ENCODE measurements around the gene PSPN.

PSPN gene

DNA sequence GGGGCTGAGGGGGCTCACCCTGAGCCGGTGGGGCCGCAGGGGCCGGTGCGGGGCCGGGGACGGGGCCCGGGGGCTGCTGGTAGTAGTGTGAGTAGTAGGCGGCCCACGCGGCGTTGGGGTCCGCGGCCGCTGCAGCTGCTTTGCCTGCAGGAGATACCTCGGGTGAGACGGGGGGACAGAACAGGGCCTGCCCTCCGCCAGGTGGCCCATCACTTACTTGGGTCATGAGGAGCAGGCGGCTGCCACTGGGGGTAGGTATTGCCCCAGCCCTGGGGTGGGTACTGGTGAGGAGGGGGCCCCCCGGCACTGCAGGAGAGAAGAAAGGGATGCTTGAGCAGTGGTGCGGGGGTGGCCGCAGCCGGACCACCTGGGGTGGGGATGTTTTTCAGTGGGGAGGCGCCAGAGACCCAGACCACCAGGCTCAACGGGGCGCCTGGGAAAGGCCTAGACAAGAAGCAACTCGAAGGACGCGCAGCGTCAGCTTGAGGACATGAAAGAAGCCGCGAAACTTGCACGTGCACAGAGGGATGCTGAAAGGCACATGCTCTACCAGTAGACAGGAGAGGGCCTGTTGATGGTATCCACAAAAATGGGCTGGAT is 40.0 kb upstream of the PSPN start:
- H3K4me1 ChIP-seq (ENCODE audit: control insufficient read depth, insufficient read depth, low read length) = peaks cover 11% of the 10 kb centered on the region

DNA sequence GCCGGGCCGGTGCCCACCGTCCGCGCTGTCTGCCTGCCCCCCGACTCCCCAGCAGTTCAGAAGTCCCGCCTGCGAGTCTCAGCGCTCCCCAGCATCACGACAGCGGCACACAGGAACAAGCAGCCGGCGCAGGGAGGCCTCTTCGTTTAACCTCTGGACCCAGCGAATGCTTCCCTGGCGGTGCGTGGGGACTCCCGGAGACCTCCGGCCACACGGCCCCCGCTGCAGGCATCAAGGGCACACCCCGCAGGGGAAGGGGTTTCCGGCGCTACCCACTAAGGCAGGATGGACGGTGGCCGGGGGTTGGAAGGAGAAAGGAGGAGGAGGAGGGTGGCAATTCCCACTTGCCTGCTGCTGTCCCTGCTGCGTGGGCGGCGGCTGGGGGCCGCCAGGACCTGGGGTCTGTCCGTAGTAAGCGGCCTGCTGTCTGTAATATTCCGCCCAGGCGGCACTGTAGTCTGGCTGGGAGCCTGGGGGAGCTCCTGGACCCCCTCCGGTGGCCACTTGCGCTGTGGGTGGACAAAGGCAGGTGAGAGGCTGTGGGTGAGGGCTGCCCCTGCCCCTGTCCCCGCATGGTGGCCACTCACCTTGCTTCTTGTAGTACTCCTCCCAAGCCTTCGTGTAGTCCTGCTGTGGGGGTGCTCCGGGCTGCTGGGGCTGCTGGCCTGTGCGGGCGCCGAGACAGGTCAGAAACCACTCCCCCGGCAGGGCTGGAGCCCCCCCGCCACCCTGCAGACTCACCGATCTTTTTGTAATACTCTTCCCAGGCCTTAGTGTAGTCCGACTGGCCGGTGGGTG is 39.3 kb upstream of the PSPN start:
- Histone ChIP-seq H3K27me3 (ENCODE audit: control insufficient read depth in 1 of 2, insufficient read depth in 2 of 2, low read length in 2 of 2) (no peaks in the 10 kb centered on the region), H3K9ac (ENCODE audit: low read length in 2 of 2) (no peak overlapping the region), H3K4me1 (ENCODE audit: control insufficient read depth, insufficient read depth, low read length) (peaks cover 11% of the 10 kb centered on the region), H3K9me3 (ENCODE audit: control insufficient read depth in 2 of 2, low read length in 2 of 2) (no peaks in the 10 kb centered on the region), H3K27ac (ENCODE audit: low read length) (no peak overlapping the region), H3K4me3 (ENCODE audit: low read length in 2 of 2) (no peak overlapping the region), H3K36me3 (ENCODE audit: control insufficient read depth in 2 of 2, insufficient read depth in 2 of 2, low read length in 2 of 2) (peaks cover 49 to 52% of the 10 kb centered on the region in 2 donors)

More for the DNA sequence above, 40.0 kb upstream of the PSPN start:
- Histone ChIP-seq H3K9me3 (ENCODE audit: control insufficient read depth in 2 of 2, low read length in 2 of 2) (no peaks in the 10 kb centered on the region), H3K4me3 (ENCODE audit: low read length in 2 of 2) (no peak overlapping the region), H3K27me3 (ENCODE audit: control insufficient read depth in 1 of 2, insufficient read depth in 2 of 2, low read length in 2 of 2) (no peaks in the 10 kb centered on the region), H3K9ac (ENCODE audit: low read length in 2 of 2) (no peak overlapping the region), H3K27ac (ENCODE audit: low read length) (no peak overlapping the region), H3K36me3 (ENCODE audit: control insufficient read depth in 2 of 2, insufficient read depth in 2 of 2, low read length in 2 of 2) (peaks cover 54 to 55% of the 10 kb centered on the region in 2 donors)

DNA sequence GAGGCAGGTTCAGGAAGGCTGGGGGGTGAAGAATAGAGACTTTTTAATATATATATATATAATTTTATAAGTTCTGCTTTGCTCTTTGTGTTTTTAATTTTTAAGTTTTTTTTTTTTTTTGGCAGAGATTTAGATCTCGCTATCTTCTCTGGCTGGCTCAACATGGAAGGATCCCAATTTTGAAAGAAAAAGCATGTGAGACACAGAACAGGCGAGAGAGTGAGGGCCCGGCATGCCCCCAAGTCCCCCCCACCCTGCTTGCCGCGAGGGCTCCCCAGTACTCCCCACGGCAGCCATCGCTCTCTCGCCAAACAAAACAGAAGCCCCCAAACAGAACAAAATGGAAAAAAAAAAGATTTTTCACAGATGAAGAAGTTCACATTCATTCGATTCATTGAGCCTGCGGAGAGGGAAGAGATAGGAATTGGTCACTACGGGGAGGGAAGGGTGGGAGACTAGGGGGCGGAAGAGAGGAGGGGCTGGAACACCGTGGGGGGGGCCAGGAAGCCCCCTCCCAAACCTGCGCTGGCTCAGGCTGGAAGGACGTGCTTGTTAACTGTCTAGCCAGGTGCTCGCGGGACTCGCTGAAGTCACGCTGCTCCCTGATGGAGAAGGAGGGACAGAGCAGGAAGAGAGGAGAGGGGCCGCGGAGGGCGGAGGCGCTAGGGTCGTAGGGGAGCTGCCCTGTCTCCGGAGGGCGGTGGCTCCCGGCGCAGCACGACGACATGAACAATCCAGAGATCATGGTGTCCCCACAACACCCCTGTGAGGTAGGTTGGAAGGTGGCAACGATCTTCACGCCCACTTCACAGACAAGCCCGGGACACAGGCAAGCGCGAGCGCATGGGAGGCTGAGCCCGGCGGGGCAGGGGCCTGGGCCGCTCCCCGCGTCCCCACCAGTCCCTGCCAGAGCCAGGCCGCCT is 38.2 kb upstream of the PSPN start:
- Histone ChIP-seq H3K27me3 (ENCODE audit: control insufficient read depth in 1 of 2, insufficient read depth in 2 of 2, low read length in 2 of 2) (no peaks in the 10 kb centered on the region), H3K9ac (ENCODE audit: low read length in 2 of 2) (no peak overlapping the region), H3K36me3 (ENCODE audit: control insufficient read depth in 2 of 2, insufficient read depth in 2 of 2, low read length in 2 of 2) (peaks cover 39 to 43% of the 10 kb centered on the region in 2 donors), H3K4me1 (ENCODE audit: control insufficient read depth, insufficient read depth, low read length) (peaks cover 7% of the 10 kb centered on the region), H3K27ac (ENCODE audit: low read length) (no peak overlapping the region), H3K9me3 (ENCODE audit: control insufficient read depth in 2 of 2, low read length in 2 of 2) (no peaks in the 10 kb centered on the region), H3K4me3 (ENCODE audit: low read length in 2 of 2) (no peak overlapping the region)

DNA sequence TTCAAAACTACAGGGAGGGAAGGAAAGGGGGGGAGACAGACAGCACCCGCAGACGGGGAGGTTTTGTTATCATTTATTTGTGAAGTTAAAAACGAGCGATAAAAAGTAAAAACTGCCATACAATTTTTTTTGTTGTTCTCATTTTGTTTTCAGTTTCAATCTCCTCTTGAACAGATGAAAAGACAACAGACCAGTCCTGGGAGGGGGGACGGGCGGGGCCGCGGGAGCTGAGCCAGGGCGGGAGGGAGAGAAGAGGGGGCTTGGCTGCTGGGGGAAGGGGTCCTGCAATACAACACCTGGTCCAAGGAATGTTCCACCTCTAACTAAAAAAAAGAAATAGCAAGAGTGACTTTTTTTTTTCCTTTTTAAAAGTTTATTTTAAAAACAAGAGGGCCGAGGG is 37.6 kb upstream of the PSPN start:
- H3K27ac ChIP-seq (ENCODE audit: low read length) = no peak overlapping the region
- H3K36me3 ChIP-seq (ENCODE audit: control insufficient read depth in 2 of 2, insufficient read depth in 2 of 2, low read length in 2 of 2) = peaks cover 32 to 36% of the 10 kb centered on the region in 2 donors
- H3K27me3 ChIP-seq (ENCODE audit: control insufficient read depth in 1 of 2, insufficient read depth in 2 of 2, low read length in 2 of 2) = no peaks in the 10 kb centered on the region

DNA sequence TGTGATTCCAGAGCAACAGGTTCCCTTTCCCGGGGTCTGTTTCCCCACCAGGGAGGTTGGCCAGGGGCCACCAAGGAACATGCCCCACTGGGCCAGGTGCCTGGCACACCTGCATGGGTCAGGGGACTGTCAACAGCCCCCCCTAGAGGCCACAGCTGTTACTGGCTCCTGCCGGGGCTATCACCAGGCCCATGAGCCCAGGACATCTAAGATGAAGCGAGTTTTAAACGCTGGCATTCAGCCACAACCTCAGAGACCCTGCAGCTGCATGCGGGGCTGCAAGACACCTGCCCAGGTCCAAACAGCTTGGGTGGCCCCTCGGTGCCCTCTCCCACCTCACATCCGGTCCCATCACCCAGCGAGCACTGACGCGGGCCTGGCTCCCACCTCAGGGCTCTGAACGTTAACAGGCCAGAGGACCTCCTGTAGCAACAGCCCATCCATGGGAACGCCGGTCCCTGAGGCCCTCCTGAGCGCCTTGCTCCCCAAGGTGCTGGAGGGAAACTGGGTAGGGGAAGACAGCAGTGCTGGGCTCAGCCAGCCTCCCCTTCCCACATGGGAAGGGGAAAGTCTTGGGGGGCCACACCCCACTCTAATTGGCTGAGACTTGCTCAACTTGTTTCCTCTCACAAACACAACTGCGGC is 36.8 kb upstream of the PSPN start:
- Histone ChIP-seq H3K27ac (ENCODE audit: low read length) (peak overlapping the region; percentile 18), H3K4me1 (ENCODE audit: control insufficient read depth, insufficient read depth, low read length) (peaks cover 7% of the 10 kb centered on the region), H3K27me3 (ENCODE audit: control insufficient read depth in 1 of 2, insufficient read depth in 2 of 2, low read length in 2 of 2) (no peaks in the 10 kb centered on the region), H3K36me3 (ENCODE audit: control insufficient read depth in 2 of 2, insufficient read depth in 2 of 2, low read length in 2 of 2) (peaks cover 25 to 29% of the 10 kb centered on the region in 2 donors), H3K9ac (ENCODE audit: low read length in 2 of 2) (no peak overlapping the region), H3K4me3 (ENCODE audit: low read length in 2 of 2) (no peak overlapping the region), H3K9me3 (ENCODE audit: control insufficient read depth in 2 of 2, low read length in 2 of 2) (no peaks in the 10 kb centered on the region)

More for the DNA sequence above, 37.6 kb upstream of the PSPN start:
- Histone ChIP-seq H3K4me3 (ENCODE audit: low read length in 2 of 2) (no peak overlapping the region), H3K9ac (ENCODE audit: low read length in 2 of 2) (no peak overlapping the region), H3K9me3 (ENCODE audit: control insufficient read depth in 2 of 2, low read length in 2 of 2) (no peaks in the 10 kb centered on the region), H3K4me1 (ENCODE audit: control insufficient read depth, insufficient read depth, low read length) (peaks cover 7% of the 10 kb centered on the region)

DNA sequence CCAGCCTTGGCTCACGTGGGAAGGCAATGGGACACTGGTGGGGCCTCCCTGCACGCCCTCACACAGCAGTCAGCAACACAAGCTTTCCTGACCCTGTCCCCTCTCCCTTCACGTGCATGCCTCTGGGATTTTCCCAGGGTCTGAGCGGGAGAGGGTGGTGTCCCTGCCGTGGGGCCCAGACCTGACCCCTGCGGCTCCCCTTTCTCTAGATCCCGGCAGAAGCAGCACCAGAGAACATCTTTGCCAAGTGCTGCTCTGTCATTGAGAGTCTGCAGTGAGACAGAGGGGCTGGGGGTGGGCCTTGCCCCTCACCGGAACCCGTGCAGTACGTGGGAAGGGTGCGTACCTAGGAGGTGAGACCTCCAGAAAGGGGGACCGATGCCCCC is 36.3 kb upstream of the PSPN start:
- Histone ChIP-seq H3K27ac (ENCODE audit: low read length) (peak overlapping the region; percentile 18), H3K36me3 (ENCODE audit: control insufficient read depth in 2 of 2, insufficient read depth in 2 of 2, low read length in 2 of 2) (peaks cover 20 to 24% of the 10 kb centered on the region in 2 donors), H3K9ac (ENCODE audit: low read length in 2 of 2) (no peak overlapping the region), H3K27me3 (ENCODE audit: control insufficient read depth in 1 of 2, insufficient read depth in 2 of 2, low read length in 2 of 2) (no peaks in the 10 kb centered on the region), H3K4me1 (ENCODE audit: control insufficient read depth, insufficient read depth, low read length) (peaks cover 7% of the 10 kb centered on the region), H3K9me3 (ENCODE audit: control insufficient read depth in 2 of 2, low read length in 2 of 2) (no peaks in the 10 kb centered on the region), H3K4me3 (ENCODE audit: low read length in 2 of 2) (no peak overlapping the region)

DNA sequence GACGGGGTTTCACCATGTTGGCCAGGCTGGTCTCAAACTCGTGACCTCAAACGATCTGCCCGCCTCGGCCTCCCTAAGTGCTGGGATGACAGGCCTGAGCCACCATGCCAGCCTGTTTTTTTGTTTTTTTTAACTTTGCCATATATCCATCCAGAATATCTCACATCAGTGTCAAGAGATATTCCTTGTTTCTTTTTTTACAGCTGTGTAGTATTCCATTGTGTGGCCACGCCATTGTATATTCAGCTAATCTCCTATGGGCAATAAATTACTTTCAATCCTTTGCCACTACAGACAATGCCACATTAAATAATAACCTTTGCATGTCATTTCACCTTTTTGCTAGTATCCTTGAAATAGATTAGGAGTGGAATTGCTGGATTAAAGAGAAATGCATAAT is 33.6 kb upstream of the PSPN start:
- Histone ChIP-seq H3K9me3 (ENCODE audit: control insufficient read depth in 2 of 2, low read length in 2 of 2) (no peaks in the 10 kb centered on the region), H3K9ac (ENCODE audit: low read length in 2 of 2) (no peak overlapping the region), H3K36me3 (ENCODE audit: control insufficient read depth in 2 of 2, insufficient read depth in 2 of 2, low read length in 2 of 2) (peaks cover 0 to 3% of the 10 kb centered on the region in 2 donors), H3K4me1 (ENCODE audit: control insufficient read depth, insufficient read depth, low read length) (peaks cover 7% of the 10 kb centered on the region), H3K4me3 (ENCODE audit: low read length in 2 of 2) (no peak overlapping the region), H3K27ac (ENCODE audit: low read length) (no peak overlapping the region), H3K27me3 (ENCODE audit: control insufficient read depth in 1 of 2, insufficient read depth in 2 of 2, low read length in 2 of 2) (no peaks in the 10 kb centered on the region)

DNA sequence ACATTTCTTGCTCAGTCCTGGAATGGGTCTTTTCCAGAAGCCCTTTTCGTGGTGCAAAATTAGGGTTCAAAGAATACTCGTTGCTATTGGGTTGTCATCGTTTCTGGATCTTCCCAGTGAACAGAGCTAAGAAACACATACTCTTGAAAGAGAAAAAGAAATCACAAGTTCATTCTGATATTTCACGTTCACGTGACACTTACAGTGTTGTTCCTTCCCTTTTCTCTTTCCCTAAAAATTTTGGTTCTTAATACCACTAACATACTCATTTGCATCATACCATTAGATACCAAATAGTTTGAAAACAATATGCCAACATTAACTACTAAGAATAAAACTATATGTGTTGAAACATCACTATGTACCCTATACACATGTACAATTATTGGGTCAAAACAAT is 30.7 kb upstream of the PSPN start:
- no peak overlapping the region for H3K9ac ChIP-seq (ENCODE audit: low read length in 2 of 2)
- no peak overlapping the region for H3K27ac ChIP-seq (ENCODE audit: low read length)
- no peak overlapping the region for H3K4me3 ChIP-seq (ENCODE audit: low read length in 2 of 2)
- no peaks in the 10 kb centered on the region for H3K4me1 ChIP-seq (ENCODE audit: control insufficient read depth, insufficient read depth, low read length)
- no peaks in the 10 kb centered on the region for H3K9me3 ChIP-seq (ENCODE audit: control insufficient read depth in 2 of 2, low read length in 2 of 2)
- H3K27me3 ChIP-seq (ENCODE audit: control insufficient read depth in 1 of 2, insufficient read depth in 2 of 2, low read length in 2 of 2) = no peaks in the 10 kb centered on the region
- no peaks in the 10 kb centered on the region for H3K36me3 ChIP-seq (ENCODE audit: control insufficient read depth in 2 of 2, insufficient read depth in 2 of 2, low read length in 2 of 2)

DNA sequence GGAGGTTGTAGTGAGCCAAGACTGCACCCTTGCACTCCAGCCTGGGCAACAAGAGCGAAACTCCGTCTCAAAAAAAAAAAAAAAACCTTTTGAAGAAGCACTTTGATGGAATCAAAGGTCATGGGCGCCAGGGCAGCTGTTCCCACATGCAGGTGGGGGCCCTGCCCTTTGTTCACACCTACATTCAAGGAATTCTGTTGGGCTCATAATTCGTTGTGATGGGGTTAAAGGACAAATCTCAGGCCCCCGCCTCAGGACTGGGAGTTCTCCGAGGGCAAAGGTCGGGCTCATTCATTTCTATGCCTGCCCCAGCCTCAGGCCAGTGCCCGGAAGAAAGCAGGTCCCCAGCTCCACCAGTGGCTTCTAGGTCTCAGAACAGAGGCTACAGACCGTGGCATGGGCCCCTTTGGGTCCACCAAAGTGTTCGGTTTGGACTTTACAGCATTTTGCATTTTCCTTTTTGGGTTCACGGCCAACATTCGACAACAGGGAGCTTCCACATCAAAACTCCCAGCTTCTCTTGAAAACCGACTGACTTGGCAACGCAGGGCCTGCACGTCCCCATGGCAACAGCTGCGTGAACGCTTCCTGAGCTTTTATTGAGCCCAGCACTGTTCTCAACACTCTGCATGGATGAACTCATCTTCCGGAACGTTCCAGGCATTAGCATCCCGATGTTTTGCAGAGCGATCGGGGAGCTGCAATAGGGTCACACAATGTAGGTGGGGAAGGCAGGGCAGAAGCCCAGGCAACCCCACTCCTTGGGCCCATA is 27.3 kb upstream of the PSPN start:
- no peak overlapping the region for H3K27ac ChIP-seq (ENCODE audit: low read length)
- no peaks in the 10 kb centered on the region for H3K27me3 ChIP-seq (ENCODE audit: control insufficient read depth in 1 of 2, insufficient read depth in 2 of 2, low read length in 2 of 2)
- H3K9ac ChIP-seq (ENCODE audit: low read length in 2 of 2) = no peak overlapping the region
- no peaks in the 10 kb centered on the region for H3K9me3 ChIP-seq (ENCODE audit: control insufficient read depth in 2 of 2, low read length in 2 of 2)
- no peak overlapping the region for H3K4me3 ChIP-seq (ENCODE audit: low read length in 2 of 2)
- H3K4me1 ChIP-seq (ENCODE audit: control insufficient read depth, insufficient read depth, low read length) = no peaks in the 10 kb centered on the region
- H3K36me3 ChIP-seq (ENCODE audit: control insufficient read depth in 2 of 2, insufficient read depth in 2 of 2, low read length in 2 of 2) = no peaks in the 10 kb centered on the region

DNA sequence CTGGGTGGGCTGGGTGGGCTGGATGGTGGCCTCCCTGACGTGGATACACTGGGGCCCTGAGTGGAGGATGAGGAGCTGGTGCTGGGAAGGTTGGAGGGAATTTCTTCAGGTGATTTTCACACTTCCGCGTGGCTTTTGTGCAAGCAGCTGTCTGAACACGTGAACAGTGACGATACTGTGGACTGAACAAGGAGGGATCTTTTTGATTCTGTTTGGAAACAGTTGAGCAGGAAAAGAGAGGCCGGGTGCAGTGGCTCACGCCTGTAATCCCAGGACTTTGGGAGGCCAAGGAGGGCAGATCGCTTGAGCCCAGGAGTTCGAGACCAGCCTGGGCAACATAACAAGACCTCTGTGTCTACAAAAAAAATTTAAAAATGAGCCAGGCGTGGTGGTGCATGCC is 26.3 kb upstream of the PSPN start:
- no peak overlapping the region for H3K4me3 ChIP-seq (ENCODE audit: low read length in 2 of 2)
- no peaks in the 10 kb centered on the region for H3K27me3 ChIP-seq (ENCODE audit: control insufficient read depth in 1 of 2, insufficient read depth in 2 of 2, low read length in 2 of 2)
- H3K27ac ChIP-seq (ENCODE audit: low read length) = no peak overlapping the region
- H3K9ac ChIP-seq (ENCODE audit: low read length in 2 of 2) = no peak overlapping the region
- no peaks in the 10 kb centered on the region for H3K4me1 ChIP-seq (ENCODE audit: control insufficient read depth, insufficient read depth, low read length)
- no peaks in the 10 kb centered on the region for H3K9me3 ChIP-seq (ENCODE audit: control insufficient read depth in 2 of 2, low read length in 2 of 2)
- no peaks in the 10 kb centered on the region for H3K36me3 ChIP-seq (ENCODE audit: control insufficient read depth in 2 of 2, insufficient read depth in 2 of 2, low read length in 2 of 2)

Measured in stomach smooth muscle (tissue), 2 donors.